HG02798 (cell line): ENCODE data around the gene CAPN1.
"Not testable (repeated sequence)": the region's sequence is repeated elsewhere in the genome, so short reads cannot be mapped to it uniquely, and the experiment has no call there.

Experiments
- ATAC-seq: cut with Tn5 transposase; IDR thresholded peaks from one replicate; pipeline ENCODE4 v1.9.1; 2021; ENCODE audit warnings: mild to moderate bottlenecking; ENCODE audit not compliant: unreplicated experiment, poor library complexity

Gene CAPN1

DNA sequence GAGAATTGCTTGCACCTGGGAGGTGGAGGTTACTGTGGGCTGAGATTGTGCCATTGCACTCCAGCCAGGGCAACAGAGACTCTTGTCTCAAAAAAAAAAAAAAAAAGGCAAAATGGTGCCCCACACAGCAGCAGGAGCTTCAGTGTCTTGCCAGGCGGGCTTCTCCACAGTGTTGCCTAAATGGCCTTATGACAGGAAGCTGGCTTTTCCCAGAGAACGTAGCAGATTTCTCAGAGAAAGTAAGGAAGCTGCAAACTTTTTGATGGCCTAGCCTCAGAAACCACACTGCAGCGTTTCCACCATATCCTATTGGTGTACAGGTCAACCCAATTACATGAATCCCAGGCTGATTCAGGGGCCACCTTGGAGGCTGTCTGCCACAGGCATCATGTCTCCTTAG is 24.4 kb upstream of the CAPN1 start:
- ATAC-seq = no peak

DNA sequence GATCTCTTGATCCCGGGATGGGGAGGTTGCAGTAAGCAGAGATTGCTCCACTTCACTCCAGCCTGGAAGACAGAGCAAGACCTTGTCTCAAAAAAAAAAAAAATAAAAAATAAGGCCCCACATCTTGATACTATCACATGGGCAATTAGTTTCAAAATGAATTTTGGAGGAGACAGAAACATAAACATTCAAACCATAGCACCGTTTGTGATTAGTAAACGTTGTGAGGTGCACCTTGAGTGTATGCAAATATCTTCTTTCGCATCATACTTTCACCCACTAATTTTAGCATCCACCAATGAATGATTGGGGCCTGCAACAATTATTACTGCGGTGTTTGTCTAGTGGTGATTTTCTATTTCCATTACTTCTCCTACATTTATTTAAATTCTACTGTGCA is 22.7 kb upstream of the CAPN1 start:
- ATAC-seq = peak; percentile 62

DNA sequence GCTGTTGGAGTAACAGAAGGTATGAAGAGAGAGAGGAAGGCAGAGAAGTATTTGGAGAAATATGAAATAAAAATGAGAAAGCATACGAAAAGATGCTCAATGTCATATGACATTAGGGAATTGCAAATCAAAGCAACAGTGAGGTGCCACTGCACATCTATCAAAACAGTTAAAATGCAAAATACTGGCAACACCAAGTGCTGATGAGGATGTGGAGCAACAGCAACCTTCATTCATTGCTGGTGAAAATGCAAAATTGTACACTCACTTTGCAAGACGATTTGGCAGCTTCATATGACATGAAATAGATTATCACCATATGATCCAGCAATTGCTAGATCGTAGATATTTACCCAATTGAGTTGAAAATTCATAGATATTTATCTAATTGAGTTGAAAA is 21.1 kb upstream of the CAPN1 start:
- ATAC-seq = no peak

DNA sequence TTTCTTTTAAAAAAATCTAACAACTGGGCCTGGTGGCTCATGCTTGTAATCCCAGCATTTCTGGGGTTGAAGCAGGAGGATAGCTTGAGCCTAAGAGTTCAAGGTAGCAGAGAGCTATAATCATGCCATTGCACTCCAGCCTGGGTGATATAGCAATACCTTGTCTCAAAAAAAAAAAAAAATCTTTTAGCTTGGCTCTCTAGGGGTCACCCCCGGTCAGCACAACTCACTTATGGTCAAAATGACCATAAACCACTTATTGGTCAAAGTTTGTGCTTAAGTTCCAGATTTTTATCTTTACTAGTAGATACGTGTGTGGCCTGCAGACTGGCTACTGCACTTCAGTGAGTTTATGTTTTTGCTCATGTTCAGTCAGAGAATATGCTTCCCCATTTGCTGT is 18.0 kb upstream of the CAPN1 start:
- ATAC-seq = no peak

DNA sequence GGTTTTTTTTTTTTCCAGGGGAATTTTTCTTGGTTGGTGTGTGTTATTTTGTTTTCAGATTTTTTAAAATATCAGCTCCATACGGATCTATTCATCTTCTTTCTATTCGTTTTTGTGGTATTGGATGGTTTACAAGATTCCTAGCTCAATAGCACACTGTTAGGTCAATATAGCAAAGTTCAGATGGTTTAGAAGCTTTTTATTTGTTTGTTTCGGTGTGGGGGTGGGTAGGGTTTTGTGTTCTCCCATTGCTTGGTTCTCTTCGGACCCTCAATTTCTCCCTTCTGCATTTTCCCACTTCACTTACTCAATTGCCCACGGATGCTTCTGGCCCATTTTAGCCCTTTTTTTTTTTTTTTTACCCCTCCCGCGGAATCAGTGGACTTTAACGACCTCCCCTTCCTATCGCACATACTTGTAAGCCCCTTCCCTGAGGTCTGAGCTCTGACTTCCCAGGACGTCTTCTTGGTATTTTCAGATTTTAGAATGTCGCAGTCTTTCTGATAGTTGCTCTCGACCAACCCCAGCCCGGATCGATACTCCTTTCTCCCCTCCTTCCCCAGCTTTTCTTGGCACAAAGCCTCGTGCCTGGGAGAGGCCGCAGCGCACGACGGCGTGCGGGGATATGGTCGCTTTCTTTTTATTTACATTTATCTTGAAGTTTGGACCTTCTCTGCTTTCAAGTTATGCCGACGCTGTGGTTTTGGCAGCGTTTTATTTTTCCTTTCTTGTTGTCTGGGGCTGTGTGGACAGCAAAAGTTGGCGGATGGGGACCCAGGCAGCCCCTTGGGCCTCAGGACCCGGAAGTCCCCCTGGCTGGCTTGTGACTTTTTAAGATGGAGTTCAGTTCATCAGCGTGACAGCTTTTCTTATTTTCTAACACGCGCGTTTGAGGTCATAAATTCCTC is 16.1 kb upstream of the CAPN1 start:
- ATAC-seq = no peak

DNA sequence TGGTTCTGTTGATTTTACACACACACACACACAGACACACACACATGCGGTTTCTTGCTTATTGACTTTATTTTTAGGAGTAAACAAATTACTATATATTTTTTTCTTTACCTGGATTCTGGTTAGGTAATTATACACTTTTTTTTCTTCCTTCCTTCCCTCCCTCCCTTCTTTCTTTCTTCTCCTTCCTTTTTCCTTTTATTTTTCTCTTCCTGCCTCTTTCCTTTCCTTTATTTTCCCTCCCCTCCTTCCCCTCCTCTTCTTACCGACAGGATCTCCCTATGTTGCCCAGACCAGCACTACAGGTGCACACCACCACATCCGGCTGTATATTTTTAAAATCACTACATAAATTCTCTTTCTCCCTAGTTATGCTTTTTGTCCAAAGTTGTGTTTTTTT is 14.8 kb upstream of the CAPN1 start:
- ATAC-seq = no peak

DNA sequence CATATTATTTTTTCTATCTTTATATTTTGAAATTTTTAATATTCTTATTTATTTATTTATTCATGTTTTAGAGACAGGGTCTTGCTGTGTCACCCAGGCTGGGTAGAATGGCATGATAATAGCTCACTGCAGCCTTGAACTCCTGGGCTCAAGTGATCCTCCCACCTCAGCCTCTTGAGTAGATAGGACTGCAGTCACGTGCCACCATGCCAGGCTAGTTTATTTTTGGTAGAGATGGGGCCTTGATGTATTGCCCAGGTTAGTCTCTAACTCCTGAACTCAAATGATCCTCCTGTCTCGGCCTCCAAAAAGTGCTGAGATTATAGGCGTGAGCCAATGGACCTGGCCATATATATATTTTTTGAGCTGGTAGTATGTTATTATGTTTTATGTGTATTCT is 14.1 kb upstream of the CAPN1 start:
- no peak for ATAC-seq

DNA sequence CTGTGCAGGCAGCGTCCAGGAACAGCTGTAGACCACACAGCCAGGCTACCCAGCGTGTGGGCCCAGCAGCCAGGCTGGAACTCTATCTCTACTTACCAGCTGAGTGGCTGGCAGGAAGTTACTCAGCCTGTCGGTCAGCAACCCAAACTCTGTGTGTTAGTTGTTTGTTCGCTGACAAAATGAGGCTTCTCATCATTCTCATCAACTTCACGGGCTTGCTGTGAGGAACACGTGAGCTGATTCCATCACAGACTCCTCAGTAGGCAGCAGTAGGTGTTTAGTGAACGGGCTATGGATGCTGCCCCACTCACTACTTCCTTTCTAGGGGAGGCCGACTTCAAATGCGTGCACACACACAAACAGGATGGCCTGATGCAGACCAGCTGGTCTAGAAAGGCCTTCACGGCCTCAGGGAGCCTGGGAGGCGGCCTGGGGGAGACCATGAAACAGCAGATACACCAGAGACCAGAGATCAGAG is 12.5 kb upstream of the CAPN1 start:
- ATAC-seq = no peak

DNA sequence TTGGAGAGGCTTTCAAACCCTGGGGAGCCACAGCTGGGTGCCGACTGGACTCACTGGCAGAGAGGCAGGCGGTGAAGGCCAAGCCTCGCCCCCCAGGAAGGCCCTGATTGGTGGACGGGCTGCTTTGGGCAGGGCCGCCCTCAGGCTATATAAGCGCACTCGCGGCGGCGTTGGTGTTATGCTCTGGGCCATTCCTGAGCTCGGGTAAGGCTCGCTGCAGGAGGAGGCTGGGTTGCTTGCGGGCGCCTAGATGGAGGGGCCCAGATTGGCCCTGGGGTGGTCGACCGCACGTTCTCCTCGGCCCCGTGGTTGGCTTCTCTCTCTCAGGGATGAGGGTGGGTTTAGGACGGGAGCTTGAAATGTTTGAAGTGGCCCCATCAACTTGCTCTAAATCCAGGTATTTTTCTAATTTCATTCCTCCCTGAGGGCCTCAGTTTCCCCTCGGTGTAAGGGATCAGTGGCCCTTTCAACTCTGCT is 11.6 kb upstream of the CAPN1 start, which contains the start of gene SPDYC:
Gene SPDYC (plus strand): TSS at position 176 of the 477 bp plus-strand sequence. CDS start 1,125 bp downstream, outside the sequence.
- no peak for ATAC-seq

DNA sequence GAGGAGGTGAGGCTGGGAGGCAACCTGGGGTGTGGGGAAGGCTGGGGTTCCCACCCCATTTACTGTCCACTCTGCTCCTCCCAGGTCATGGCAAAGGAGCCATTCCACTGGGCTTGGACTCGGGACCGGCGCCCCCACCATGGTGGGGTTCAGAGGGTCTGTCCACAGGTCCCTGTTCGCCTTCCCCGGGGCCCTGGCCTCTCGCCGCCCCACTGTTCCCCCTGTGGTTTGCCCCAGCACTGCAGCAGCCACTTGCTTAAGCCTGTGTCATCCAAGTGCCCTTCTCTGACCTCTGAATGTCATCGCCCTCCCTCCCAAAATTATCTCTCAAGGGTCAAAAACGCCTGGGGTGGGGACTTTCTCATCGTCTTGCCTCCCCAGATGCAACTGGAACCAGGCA is 9.1 kb upstream of the CAPN1 start:
- ATAC-seq = no peak

DNA sequence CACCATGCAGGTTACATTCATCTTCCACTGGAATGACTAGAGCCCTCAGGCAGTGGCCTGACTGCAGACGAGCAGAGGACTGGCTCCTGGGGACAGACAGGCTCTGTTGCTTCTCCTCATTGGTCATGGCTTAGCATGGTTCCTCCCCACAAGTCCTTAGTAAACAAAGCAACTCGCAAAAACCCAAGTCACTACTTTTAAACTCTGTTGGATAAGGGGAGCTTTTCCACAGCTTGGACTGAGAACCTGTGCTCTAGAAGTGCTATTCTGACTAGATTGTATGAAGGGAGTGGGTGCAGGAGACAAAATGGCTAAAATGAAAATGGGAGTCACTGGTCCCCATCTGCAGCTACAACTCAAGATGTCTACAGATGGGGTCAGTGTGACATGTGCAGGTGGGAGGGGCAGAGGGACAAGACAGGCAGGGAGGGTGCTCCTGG is 7.1 kb upstream of the CAPN1 start:
- ATAC-seq = not testable (repeated sequence)

DNA sequence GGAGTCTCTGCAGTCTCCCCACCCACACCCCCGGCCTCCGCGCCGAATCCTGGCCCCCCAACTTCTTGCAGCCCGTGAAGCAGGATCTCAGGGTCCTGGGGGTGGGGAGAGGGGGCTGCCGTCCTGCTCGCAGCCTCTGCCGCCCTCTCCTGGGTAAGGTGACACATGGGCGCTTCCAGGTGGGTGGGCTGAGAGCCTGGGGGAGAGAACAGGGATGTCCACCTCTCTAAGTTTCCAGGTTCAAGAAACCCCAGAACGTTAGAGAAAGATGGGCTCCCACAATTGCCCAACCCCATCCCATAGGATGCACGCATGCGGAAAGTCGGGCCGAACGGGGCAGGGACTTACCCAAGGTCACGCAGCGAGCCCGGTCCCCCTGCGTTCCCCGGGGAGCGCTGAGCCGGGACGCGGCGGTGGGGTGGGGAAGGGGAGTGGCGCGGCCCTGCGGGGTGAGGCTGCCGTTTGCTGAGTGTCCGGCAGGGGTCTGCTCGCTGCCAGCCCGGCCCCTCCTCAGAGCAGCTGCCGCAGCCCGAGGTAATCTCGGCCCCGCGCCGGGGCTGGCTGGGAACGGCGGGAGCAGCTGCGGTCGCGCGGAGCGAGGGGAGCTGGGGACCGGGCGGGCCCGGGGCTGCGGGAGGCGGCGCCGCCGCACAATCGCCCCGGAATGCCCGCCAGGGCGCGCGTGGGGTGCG is 705 bp upstream of the CAPN1 start:
- peak; percentile 60 for ATAC-seq

DNA sequence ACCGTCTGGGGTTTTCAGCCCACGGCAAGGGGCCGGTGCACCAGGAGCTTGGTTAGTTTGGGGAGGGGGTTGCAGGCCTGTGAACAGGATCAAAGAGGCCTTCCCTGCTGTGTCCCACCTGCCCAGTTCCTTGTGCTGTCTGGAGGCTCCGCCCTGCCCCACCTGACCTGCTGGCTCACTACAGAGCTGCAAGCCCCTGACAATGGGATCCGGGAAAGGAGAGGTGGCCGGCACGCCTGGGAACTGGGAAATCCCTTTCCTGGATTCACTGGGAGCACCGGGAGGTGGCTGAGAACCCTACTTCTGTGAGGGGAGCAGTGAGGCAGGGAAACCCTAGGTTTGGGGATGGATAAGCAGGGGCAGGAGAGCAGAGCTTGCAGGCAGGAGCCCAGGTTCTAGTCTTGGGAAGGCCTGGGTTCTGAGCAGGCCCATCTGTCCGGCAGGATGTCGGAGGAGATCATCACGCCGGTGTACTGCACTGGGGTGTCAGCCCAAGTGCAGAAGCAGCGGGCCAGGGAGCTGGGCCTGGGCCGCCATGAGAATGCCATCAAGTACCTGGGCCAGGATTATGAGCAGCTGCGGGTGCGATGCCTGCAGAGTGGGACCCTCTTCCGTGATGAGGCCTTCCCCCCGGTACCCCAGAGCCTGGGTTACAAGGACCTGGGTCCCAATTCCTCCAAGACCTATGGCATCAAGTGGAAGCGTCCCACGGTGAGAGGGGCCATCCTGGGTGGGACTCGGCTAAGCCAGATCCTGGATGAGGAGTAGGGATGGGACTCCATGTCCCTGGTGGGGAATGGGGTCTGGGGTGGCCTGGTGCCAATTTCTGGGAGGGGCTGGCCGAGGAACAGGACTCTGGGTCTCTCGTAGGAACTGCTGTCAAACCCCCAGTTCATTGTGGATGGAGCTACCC is 786 bp downstream of the CAPN1 start:
- peak; percentile 7 for ATAC-seq

DNA sequence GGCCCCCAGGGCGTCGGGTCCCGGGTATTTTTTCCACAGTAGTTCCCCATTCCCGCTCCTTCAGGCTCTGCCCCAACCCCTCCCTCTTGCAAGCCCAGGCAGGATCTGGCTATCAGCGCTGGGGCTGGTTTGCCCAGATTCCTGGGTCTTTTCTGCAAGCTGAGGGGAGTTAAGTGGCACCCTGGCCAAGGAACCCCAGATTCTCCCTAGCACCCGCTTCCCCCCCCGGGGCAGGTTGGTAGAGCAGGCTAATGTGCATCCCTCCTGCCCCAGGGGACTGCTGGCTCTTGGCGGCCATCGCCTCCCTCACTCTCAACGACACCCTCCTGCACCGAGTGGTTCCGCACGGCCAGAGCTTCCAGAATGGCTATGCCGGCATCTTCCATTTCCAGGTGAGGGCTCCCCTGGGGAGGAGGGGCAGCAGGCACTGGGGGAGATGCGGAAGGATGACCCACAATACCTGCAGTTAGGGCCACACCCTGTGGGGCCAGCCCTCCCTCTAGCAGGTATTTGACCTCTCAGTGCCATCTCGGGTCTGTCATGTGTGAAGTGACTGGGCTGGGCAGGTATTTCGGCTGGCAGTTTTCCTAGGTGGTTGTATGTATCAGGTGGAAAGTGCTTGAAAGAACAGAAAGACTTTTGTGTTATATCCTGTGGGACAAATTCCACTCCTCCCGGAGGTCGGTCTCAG is 1.6 kb downstream of the CAPN1 start:
- ATAC-seq = no peak

DNA sequence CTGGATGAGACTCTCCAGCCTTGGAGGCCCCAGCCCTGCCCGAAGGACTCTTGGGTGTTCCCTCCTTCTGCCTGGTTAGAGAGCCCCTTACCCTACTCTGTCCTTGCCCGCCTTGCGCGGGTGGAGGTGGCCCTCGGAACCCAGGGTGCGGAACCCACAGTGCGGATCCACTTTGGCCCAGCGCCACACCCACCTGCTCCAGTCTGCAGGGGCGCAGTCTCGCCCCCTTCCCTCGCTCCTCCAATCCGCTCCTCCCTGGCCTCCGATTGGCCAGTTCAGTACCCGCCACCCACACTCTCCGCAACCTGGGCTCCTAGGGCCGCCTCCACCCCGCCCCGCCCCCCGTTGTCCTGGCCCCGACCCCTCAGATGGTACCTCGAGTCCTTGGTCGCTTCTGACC is 2.4 kb downstream of the CAPN1 start:
- ATAC-seq = no peak

DNA sequence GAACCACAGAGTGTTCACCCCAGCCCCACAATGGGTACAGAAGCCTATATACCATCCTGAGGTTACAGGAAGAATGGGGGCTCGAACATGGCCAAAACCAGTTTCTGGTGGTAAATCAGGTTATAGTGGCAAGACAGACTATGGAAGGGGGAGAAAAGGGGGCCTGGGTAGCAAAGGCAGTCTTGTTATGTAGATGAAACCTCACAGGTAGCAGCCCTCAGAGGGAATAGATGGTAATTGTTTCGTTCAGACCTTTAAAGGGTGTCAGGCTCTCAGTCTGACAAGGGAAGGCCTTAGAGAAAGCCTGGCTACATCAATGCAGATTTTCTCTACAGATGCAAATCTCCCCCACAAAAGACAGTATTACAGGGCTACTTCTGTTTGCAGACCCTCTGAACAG is 3.4 kb downstream of the CAPN1 start:
- no peak for ATAC-seq

DNA sequence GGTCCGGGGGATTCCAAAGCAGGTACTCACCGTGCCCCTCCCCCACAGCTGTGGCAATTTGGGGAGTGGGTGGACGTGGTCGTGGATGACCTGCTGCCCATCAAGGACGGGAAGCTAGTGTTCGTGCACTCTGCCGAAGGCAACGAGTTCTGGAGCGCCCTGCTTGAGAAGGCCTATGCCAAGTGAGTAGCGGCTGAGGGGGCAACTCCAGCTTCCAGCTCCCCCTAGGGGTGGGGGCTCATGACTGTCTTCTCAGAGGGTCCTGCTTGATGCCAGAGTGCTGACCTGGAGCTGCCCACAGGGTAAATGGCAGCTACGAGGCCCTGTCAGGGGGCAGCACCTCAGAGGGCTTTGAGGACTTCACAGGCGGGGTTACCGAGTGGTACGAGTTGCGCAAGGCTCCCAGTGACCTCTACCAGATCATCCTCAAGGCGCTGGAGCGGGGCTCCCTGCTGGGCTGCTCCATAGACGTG is 4.2 kb downstream of the CAPN1 start:
- no peak for ATAC-seq

DNA sequence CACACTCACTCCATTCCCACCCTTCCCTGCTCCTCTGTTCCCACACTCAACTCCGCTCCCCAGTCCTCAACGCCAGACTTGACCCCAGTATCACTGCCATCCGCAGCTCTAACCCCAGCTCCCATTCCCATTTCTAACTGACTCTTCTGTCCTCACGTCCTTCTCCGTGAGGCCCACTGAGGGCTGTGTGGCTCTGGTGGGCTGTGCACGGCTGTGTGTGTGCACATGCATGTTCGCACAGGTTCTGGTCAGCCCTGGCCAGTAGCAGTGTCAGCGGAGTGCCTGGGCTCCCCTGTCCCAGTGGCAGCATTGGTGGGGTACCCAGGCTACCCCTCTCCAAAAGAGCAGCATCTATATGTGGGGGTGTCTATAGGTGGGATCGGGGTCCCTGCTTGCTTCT is 5.0 kb downstream of the CAPN1 start:
- no peak for ATAC-seq

DNA sequence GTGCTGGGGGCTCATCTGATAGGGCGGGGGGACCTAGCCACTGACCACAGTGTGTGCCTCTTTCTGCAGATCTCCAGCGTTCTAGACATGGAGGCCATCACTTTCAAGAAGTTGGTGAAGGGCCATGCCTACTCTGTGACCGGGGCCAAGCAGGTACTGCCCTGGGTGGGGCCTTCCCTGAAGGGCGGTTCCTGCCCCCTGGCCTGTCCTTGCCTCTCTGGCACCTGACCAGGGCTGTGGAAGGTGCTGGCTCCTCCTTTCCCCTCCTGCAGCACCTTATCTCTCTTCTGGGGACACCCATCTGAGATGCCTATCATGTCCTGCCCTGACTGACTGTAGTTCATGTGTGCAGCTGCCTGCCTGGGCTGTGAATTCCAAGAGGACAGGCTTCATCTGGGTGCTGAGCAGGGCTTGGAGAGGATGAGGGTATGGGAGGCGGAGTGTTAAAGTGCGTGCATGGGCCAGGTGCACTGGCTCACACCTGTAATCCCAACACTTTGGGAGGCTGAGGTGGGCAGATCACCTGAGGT is 5.5 kb downstream of the CAPN1 start:
- ATAC-seq = no peak
